ENCODE measurements around the gene FYCO1.

The FYCO1 gene

DNA sequence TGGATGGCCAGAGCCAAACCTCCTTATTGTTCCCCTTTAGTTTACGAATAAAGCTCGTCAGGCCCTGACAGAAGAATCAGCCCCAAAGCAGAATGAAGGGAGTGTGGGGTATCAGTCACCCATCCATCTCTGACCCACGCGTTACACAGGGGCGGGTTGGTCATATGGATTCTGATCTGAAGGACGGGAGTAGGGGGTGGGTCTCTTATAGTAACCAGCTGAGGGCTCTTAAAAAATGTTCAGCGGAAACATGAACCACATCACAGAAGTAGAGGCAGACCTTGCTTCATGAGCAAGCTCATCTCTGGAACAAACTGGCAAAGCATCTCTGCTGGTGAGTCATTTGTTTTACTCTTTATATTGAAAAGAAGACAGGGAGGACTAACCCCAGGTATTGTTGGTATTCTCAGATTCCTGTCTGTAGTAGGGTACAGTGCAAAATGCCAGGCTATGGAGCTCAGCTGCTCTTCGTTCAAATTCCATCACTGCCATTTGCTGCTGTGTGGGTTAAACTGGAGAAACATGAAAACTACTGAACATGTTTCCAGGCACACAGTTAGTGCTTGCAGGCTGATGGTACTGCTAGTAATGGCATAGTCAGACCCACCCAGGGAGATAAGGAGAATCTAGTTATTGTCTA lies 52.3 kb downstream of the FYCO1 start, which contains the start of gene CXCR6:
TSS of gene CXCR6 (plus strand) at position 258 of the 640 bp plus-strand sequence. CDS start 3,018 bp downstream, outside the sequence.
- TF ChIP-seq, protein P1, sequence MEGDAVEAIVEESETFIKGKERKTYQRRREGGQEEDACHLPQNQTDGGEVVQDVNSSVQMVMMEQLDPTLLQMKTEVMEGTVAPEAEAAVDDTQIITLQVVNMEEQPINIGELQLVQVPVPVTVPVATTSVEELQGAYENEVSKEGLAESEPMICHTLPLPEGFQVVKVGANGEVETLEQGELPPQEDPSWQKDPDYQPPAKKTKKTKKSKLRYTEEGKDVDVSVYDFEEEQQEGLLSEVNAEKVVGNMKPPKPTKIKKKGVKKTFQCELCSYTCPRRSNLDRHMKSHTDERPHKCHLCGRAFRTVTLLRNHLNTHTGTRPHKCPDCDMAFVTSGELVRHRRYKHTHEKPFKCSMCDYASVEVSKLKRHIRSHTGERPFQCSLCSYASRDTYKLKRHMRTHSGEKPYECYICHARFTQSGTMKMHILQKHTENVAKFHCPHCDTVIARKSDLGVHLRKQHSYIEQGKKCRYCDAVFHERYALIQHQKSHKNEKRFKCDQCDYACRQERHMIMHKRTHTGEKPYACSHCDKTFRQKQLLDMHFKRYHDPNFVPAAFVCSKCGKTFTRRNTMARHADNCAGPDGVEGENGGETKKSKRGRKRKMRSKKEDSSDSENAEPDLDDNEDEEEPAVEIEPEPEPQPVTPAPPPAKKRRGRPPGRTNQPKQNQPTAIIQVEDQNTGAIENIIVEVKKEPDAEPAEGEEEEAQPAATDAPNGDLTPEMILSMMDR (conservative IDR thresholded peaks at IDR 0.05; ENCODE audit: low read length), result no peak
- TF ChIP-seq EZH2phosphoT487 (IDR thresholded peaks at IDR 0.05; ENCODE audit: borderline replicate concordance), result no peak
- peaks cover 26% of the 10 kb centered on the region for H3K4me1 ChIP-seq (ENCODE audit: insufficient read depth, low read length, poor library complexity, severe bottlenecking)
- H3K79me2 ChIP-seq (ENCODE audit: insufficient read depth, low read length), result no peaks in the 10 kb centered on the region
- no peak within 1 kb of the TSS for H3K4me3 ChIP-seq (ENCODE audit: low read length, poor library complexity, severe bottlenecking)
- peak within 1 kb of the TSS; percentile 23 for H3K4me2 ChIP-seq (ENCODE audit: low read depth, low read length, poor library complexity, severe bottlenecking)
- H4K20me1 ChIP-seq (ENCODE audit: insufficient read depth, low read length, poor library complexity, severe bottlenecking), result no peaks in the 10 kb centered on the region
- no peaks in the 10 kb centered on the region for H3K27me3 ChIP-seq (ENCODE audit: insufficient read depth, low read length, poor library complexity, severe bottlenecking)
- no peak within 1 kb of the TSS for H2AFZ ChIP-seq (ENCODE audit: low read length)
- no peaks in the 10 kb centered on the region for H3F3A ChIP-seq (ENCODE audit: low read depth)
- no peak within 1 kb of the TSS for H3K9ac ChIP-seq (ENCODE audit: low read depth, low read length, poor library complexity, severe bottlenecking)
- H3K36me3 ChIP-seq (ENCODE audit: insufficient read depth, low read length), result peaks cover 14% of the 10 kb centered on the region; the same call in 1 of the 2 replicates
- no peaks in the 10 kb centered on the region for H3K9me3 ChIP-seq (ENCODE audit: insufficient read depth, low read depth, low read length)
- H3K9me2 ChIP-seq (replicated peaks; ENCODE audit: low read depth, low read length), result no peaks in the 10 kb centered on the region

DNA sequence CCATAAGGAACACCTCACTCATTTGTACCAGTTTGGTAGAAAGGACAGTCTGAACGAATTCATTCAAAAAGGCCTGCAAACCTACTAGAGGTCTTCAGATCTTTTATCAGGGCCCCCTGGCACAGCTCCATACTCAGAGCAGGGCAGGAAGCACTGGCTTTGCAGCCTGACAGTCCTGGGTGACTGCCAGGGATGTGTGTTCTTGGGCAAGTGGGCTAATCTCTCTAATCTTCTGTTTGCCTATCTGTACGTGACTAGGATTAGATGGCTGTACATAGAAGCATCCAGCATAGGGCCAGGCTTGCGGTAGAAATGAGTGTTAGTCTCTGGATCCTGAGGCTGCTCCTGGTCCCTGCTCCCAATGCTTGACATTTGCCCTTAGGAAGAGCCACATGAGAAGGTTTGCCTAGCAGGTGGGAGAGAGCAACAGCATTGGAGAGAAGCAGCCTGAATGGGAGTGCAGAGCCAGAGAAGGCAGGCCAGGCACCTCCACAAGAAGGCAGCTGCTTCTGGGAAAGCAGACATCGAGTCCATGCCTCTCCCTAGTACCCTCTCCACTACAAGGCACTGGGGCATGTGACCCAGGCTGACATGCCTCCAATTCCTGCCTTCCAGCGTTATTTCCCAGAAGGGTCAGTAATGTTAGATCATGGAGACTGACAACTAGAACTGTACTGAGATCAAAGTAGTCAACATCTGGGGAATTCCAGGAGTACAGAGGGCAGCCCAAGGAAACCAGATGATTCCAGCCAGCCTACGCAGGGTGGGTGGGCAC lies 53.4 kb downstream of the FYCO1 start:
- H2AFZ ChIP-seq (ENCODE audit: low read length), result no peak overlapping the region
- H3K27me3 ChIP-seq (ENCODE audit: insufficient read depth, low read length, poor library complexity, severe bottlenecking), result no peaks in the 10 kb centered on the region
- no peaks in the 10 kb centered on the region for H3F3A ChIP-seq (ENCODE audit: low read depth)
- peaks cover 26% of the 10 kb centered on the region for H3K4me1 ChIP-seq (ENCODE audit: insufficient read depth, low read length, poor library complexity, severe bottlenecking)
- no peak overlapping the region for H3K4me2 ChIP-seq (ENCODE audit: low read depth, low read length, poor library complexity, severe bottlenecking)
- H3K36me3 ChIP-seq (ENCODE audit: insufficient read depth, low read length), result peaks cover 11% of the 10 kb centered on the region; the same call in 1 of the 2 replicates
- no peaks in the 10 kb centered on the region for H3K9me2 ChIP-seq (replicated peaks; ENCODE audit: low read depth, low read length)
- H3K9me3 ChIP-seq (ENCODE audit: insufficient read depth, low read depth, low read length), result no peaks in the 10 kb centered on the region
- H3K4me3 ChIP-seq (ENCODE audit: low read length, poor library complexity, severe bottlenecking), result no peak overlapping the region
- TF ChIP-seq EZH2phosphoT487 (IDR thresholded peaks at IDR 0.05; ENCODE audit: borderline replicate concordance), result no peak
- TF ChIP-seq, protein P1 (conservative IDR thresholded peaks at IDR 0.05; ENCODE audit: low read length), result no peak
- H3K9ac ChIP-seq (ENCODE audit: low read depth, low read length, poor library complexity, severe bottlenecking), result no peak overlapping the region
- no peaks in the 10 kb centered on the region for H3K79me2 ChIP-seq (ENCODE audit: insufficient read depth, low read length)
- H4K20me1 ChIP-seq (ENCODE audit: insufficient read depth, low read length, poor library complexity, severe bottlenecking), result no peaks in the 10 kb centered on the region

DNA sequence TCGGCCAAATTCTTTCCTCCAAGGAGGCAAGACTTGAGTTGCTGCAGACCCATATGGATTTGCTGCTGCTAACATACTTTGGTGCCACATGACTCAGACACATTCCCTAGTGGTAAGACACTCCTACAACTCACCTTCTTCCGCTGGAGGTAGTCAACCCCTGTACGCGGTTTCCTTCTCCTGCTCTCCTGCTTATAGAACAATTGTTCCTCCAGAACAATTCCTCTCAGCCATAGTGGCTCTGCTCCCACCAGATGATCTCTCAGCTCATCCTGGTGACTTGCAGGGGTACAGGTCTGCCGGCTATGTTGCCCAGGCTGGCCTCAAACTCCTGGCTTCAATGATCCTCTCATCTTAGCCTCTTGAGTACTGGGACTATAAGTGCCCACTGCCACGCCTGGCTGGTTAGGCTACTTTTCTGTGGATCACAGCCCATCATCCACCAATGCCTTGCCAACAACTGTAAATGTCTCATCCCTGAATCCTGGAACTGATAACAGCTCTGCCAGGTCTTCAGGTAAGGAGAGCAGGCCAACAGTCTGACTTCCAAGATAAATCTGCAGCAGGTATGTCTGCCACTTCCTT lies 54.8 kb downstream of the FYCO1 start:
- no peaks in the 10 kb centered on the region for H3K36me3 ChIP-seq (ENCODE audit: insufficient read depth, low read length)
- H3F3A ChIP-seq (ENCODE audit: low read depth), result no peaks in the 10 kb centered on the region
- no peak overlapping the region for H3K9ac ChIP-seq (ENCODE audit: low read depth, low read length, poor library complexity, severe bottlenecking)
- H3K4me3 ChIP-seq (ENCODE audit: low read length, poor library complexity, severe bottlenecking), result no peak overlapping the region
- TF ChIP-seq EZH2phosphoT487 (IDR thresholded peaks at IDR 0.05; ENCODE audit: borderline replicate concordance), result no peak
- TF ChIP-seq, protein P1 (conservative IDR thresholded peaks at IDR 0.05; ENCODE audit: low read length), result no peak
- H3K27me3 ChIP-seq (ENCODE audit: insufficient read depth, low read length, poor library complexity, severe bottlenecking), result no peaks in the 10 kb centered on the region
- no peaks in the 10 kb centered on the region for H4K20me1 ChIP-seq (ENCODE audit: insufficient read depth, low read length, poor library complexity, severe bottlenecking)
- H3K9me3 ChIP-seq (ENCODE audit: insufficient read depth, low read depth, low read length), result no peaks in the 10 kb centered on the region
- no peaks in the 10 kb centered on the region for H3K79me2 ChIP-seq (ENCODE audit: insufficient read depth, low read length)
- no peak overlapping the region for H3K4me2 ChIP-seq (ENCODE audit: low read depth, low read length, poor library complexity, severe bottlenecking)
- peaks cover 26% of the 10 kb centered on the region for H3K4me1 ChIP-seq (ENCODE audit: insufficient read depth, low read length, poor library complexity, severe bottlenecking)
- no peaks in the 10 kb centered on the region for H3K9me2 ChIP-seq (replicated peaks; ENCODE audit: low read depth, low read length)
- no peak overlapping the region for H2AFZ ChIP-seq (ENCODE audit: low read length)
